Rectal smooth muscle tissue (tissue), 1 donor: ENCODE results near the gene C1QA.

Experiments
- H3K27ac ChIP-seq: one replicate; pipeline ENCODE4 v1.7.0; 2013; ENCODE audit warnings: low read depth, low read length, inconsistent platforms
- H3K27me3 ChIP-seq: one replicate; pipeline ENCODE4 v1.7.0; 2013; ENCODE audit warnings: low read length; ENCODE audit not compliant: control insufficient read depth, insufficient read depth
- H3K36me3 ChIP-seq: one replicate; pipeline ENCODE4 v1.7.0; 2013; ENCODE audit warnings: low read length; ENCODE audit not compliant: control insufficient read depth, insufficient read depth
- H3K4me1 ChIP-seq: one replicate; pipeline ENCODE4 v1.7.0; 2013; ENCODE audit warnings: low read length; ENCODE audit not compliant: control insufficient read depth, insufficient read depth
- H3K4me3 ChIP-seq: one replicate; pipeline ENCODE4 v1.7.0; 2013; ENCODE audit warnings: low read length
- H3K9ac ChIP-seq: one replicate; pipeline ENCODE4 v1.7.0; 2013; ENCODE audit warnings: low read length

The C1QA gene

GRCh38 chr1:22636927-22637326 is 499 bp downstream of the C1QA start:
- H3K4me1 ChIP-seq, result no peaks in the 10 kb centered on the region
- H3K4me3 ChIP-seq, result peak overlapping the region; percentile 9
- H3K9ac ChIP-seq, result no peak overlapping the region
- H3K27ac ChIP-seq, result no peak overlapping the region
- no peaks in the 10 kb centered on the region for H3K36me3 ChIP-seq
- no peaks in the 10 kb centered on the region for H3K27me3 ChIP-seq

- Histone ChIP-seq H3K4me1 (no peaks in the 10 kb centered on the region), H3K36me3 (no peaks in the 10 kb centered on the region), H3K4me3 (no peak overlapping the region), H3K27me3 (no peaks in the 10 kb centered on the region), H3K9ac (no peak overlapping the region), H3K27ac (no peak overlapping the region)
Measured at GRCh38 chr1:22637907-22638445, 1.5 kb downstream of the C1QA start.

GRCh38 chr1:22638476-22639234 is 2.2 kb downstream of the C1QA start:
- Histone ChIP-seq H3K27me3 (no peaks in the 10 kb centered on the region), H3K27ac (no peak overlapping the region), H3K9ac (no peak overlapping the region), H3K4me1 (no peaks in the 10 kb centered on the region), H3K4me3 (no peak overlapping the region), H3K36me3 (no peaks in the 10 kb centered on the region)

- Histone ChIP-seq H3K4me1 (no peaks in the 10 kb centered on the region), H3K27ac (no peak overlapping the region), H3K36me3 (no peaks in the 10 kb centered on the region), H3K9ac (no peak overlapping the region), H3K4me3 (no peak overlapping the region), H3K27me3 (no peaks in the 10 kb centered on the region)
Measured at GRCh38 chr1:22639286-22639685, 2.9 kb downstream of the C1QA start.

GRCh38 chr1:22641247-22641646 is 4.8 kb downstream of the C1QA start:
- H3K9ac ChIP-seq, result no peak overlapping the region
- H3K36me3 ChIP-seq, result no peaks in the 10 kb centered on the region
- H3K4me3 ChIP-seq, result no peak overlapping the region
- no peaks in the 10 kb centered on the region for H3K27me3 ChIP-seq
- H3K4me1 ChIP-seq, result no peaks in the 10 kb centered on the region
- H3K27ac ChIP-seq, result no peak overlapping the region

GRCh38 chr1:22641906-22642636 is 5.6 kb downstream of the C1QA start:
- H3K27ac ChIP-seq, result no peak overlapping the region
- no peaks in the 10 kb centered on the region for H3K36me3 ChIP-seq
- no peaks in the 10 kb centered on the region for H3K4me1 ChIP-seq
- no peak overlapping the region for H3K4me3 ChIP-seq
- H3K27me3 ChIP-seq, result no peaks in the 10 kb centered on the region
- no peak overlapping the region for H3K9ac ChIP-seq

GRCh38 chr1:22643381-22643780 is 7.0 kb downstream of the C1QA start, which contains the start of gene C1QC:
Gene C1QC, plus strand, starts transcription at chr1:22643633. Its CDS starts 391 bp downstream, at chr1:22644024.
- Histone ChIP-seq H3K4me1 (no peaks in the 10 kb centered on the region), H3K9ac (no peak within 1 kb of the TSS), H3K27ac (peak within 1 kb of the TSS; percentile 52), H3K4me3 (no peak within 1 kb of the TSS), H3K36me3 (no peaks in the 10 kb centered on the region), H3K27me3 (no peaks in the 10 kb centered on the region)

GRCh38 chr1:22643928-22644327 is 7.5 kb downstream of the C1QA start:
- Histone ChIP-seq H3K36me3 (no peaks in the 10 kb centered on the region), H3K27ac (peak overlapping the region; percentile 52), H3K4me3 (no peak overlapping the region), H3K27me3 (no peaks in the 10 kb centered on the region), H3K4me1 (no peaks in the 10 kb centered on the region), H3K9ac (no peak overlapping the region)

- Histone ChIP-seq H3K9ac (no peak overlapping the region), H3K36me3 (no peaks in the 10 kb centered on the region), H3K27me3 (no peaks in the 10 kb centered on the region), H3K4me1 (no peaks in the 10 kb centered on the region), H3K4me3 (no peak overlapping the region), H3K27ac (no peak overlapping the region)
Measured at GRCh38 chr1:22645931-22646330, 9.5 kb downstream of the C1QA start.

- H3K4me1 ChIP-seq, result no peaks in the 10 kb centered on the region
- H3K9ac ChIP-seq, result no peak overlapping the region
- H3K27ac ChIP-seq, result no peak overlapping the region
- no peaks in the 10 kb centered on the region for H3K36me3 ChIP-seq
- H3K27me3 ChIP-seq, result no peaks in the 10 kb centered on the region
- H3K4me3 ChIP-seq, result no peak overlapping the region
Measured at GRCh38 chr1:22646384-22646783, 10.0 kb downstream of the C1QA start.

- H3K36me3 ChIP-seq, result no peaks in the 10 kb centered on the region
- H3K9ac ChIP-seq, result no peak overlapping the region
- no peak overlapping the region for H3K4me3 ChIP-seq
- no peaks in the 10 kb centered on the region for H3K4me1 ChIP-seq
- no peak overlapping the region for H3K27ac ChIP-seq
- H3K27me3 ChIP-seq, result no peaks in the 10 kb centered on the region
Measured at GRCh38 chr1:22650089-22650693, 13.8 kb downstream of the C1QA start.
